ENCODE results near the gene CDH23.
"Not testable (repeated sequence)": the region's sequence is repeated elsewhere in the genome, so short reads cannot be mapped to it uniquely, and the experiment has no call there.

The CDH23 gene

DNA sequence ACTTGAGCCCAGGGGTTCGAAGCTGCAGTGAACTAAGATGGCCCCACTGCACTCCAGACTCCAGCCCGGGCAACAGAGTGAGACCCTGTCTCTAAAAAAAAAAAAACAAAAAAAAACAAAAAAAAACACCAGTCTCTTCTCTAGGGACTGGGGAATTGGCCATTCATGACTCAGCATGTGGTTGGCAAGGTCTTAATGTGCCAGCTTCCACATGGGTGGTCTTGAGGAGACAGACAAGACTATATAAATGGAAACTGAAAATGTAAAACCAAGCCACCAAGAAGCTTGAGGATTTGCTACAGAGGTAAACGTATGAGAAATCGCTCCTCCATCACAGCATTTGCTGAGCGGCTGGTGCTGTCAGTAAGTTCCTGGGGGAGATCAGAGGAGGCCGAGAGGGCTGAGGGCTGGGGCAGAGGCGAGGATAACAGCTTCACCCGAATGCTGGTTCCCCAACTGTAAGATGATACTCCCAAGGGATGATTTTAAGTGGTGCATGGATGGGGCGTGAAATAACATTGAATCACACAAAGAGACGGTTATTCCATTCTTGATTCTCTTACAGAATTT lies 194.1 kb downstream of the CDH23 start:
- no peak for DNase-seq

DNA sequence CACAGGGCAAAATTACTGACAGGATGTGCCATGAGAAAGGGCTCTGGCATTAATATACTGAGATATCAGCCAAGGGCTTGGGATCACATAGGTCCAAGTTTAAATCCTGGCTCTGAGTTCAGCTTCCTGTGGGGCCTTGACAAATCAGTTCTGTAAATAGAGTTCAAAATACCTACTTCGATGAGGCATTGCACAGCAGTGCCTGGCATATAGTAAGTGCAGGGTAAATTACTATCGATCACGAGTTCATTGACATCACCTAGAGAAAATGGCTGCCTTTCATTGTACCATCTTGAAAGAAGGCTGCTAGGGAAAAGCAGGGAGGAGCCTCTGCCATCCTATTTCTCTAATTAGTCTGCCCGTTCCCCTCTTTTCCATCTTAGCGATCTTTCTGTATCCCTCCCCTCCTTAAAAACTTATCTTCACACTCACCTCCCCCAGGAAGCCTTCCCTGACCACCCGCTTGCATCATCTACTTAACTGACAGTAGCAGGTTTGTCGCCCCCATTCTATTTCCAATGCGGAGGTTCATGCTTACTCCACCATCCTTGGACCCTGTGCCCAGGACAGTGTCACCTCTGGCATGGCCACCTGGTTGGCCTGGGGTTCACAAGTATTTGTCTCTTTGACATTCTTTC lies 198.3 kb downstream of the CDH23 start:
- DNase-seq, result no peak

DNA sequence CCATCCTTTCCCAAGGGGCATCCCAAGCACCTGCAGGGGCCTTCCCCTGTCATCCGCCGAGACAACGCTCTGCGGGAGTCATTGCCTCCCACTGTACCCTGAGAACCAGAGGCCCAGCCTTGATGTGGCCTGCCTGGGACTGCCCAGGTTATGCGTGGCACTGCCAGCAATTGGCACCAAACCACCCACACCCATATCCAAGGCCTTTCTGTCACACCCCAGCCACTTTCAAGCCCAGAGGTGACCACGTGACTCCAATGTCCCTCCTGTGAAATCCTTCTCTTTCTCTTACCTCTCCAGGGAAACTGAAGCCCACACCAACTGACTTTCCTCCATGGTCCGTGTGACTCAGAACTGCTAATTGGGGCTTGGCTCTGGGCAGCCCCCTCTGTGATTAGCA lies 198.9 kb downstream of the CDH23 start:
- DNase-seq, result no peak

DNA sequence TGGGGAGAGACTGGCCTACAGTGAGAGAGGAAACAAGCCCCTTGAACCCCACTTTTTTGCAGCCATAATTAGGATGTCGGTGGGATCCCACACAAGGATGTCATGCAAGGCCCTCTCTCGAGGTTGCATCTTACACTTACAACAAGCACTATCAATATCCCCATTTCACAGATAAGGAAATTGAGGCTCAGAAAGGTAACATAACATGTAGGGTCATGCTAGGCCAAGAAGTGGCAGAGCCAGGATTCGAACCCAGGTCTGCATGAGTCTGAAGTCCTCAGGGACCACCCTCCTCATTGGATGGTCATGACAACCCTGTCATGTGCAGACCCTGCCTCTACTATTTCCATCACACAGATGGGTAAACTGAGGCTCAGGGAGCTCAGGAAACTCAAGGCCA lies 199.4 kb downstream of the CDH23 start:
- no peak for DNase-seq

DNA sequence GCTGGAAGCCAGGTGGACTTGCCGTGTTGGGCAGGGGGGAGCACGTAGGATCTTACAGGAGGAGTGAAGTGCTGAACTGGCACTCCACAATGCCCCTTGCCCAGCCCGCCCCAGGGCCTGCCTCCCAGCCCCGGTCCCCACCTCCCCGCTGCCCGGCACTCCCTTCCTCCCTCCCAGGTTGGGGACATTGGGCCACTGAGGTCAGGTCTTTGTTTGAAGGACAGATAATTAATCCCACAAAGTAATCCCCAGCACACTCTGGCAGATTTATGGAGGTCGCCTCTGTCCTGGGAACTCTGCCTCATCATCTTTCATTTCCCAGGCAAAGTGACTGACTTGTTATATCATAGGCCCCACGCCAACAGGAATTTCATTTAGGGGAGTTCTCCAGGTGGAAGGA lies 200.0 kb downstream of the CDH23 start:
- DNase-seq, result no peak

- peak; percentile 2 to 59 for DNase-seq
These were observed 201.2 kb downstream of the CDH23 start for GRCh38 chr10:71597821-71598498.

GRCh38 chr10:71598621-71599055 lies 201.9 kb downstream of the CDH23 start:
- peak in 1 of 2 donors; percentile 20 for DNase-seq

GRCh38 chr10:71599518-71599917 lies 202.8 kb downstream of the CDH23 start:
- DNase-seq, result no peak

- DNase-seq, result not testable (repeated sequence)
These were observed 203.5 kb downstream of the CDH23 start for GRCh38 chr10:71600242-71600641.

- DNase-seq, result no peak
These were observed 204.1 kb downstream of the CDH23 start for GRCh38 chr10:71600849-71601248.

DNA sequence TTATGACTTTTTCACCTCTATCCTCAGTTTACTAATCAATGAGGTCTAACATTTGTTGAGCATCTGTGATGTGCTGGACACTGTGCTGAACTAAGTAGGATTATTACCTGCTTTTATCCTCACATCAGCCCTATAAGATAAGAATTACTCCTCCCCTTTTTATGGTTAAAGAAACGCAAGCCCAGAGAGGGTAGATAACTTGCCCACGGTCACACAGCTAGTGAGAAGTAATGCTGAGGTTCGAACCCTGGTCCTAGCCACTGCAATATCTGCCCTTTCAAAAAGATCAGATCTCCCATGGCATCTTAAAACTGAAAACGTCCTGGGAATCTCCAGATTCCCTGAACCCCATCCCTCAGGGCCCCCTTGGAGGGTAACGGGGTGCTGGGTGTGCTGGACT lies 204.6 kb downstream of the CDH23 start:
- DNase-seq, result no peak

GRCh38 chr10:71603150-71603549 lies 206.4 kb downstream of the CDH23 start:
- no peak for DNase-seq

DNA sequence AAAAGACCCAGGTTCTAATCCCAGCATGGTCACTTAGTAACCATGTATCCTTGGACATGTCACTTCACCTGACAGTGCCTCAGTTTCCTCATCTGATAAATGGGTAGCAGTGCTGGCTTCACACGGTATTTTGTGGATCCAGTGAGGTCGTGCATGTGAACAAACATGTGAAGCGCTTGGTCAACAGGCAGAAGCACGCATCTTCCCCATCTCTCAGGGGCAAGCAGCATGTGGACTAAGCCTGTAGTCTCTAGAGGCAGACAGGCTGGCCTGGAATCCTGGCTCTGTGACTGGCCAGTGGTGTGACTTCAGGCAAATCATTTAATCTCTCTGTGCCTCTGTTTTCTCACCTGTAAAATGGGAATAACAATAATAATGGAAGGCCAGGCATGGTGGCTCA lies 207.0 kb downstream of the CDH23 start:
- DNase-seq, result no peak

GRCh38 chr10:71604324-71605018 lies 207.8 kb downstream of the CDH23 start:
- no peak for DNase-seq

- DNase-seq, result no peak
These were observed 208.7 kb downstream of the CDH23 start for GRCh38 chr10:71605263-71605962.

- DNase-seq, result no peak
These were observed 209.7 kb downstream of the CDH23 start for GRCh38 chr10:71606257-71607081.

- DNase-seq, result no peak
These were observed 210.3 kb downstream of the CDH23 start for GRCh38 chr10:71607082-71607443.

- peak; percentile 49 to 61 for DNase-seq
These were observed 212.4 kb downstream of the CDH23 start for GRCh38 chr10:71608819-71609768.

DNA sequence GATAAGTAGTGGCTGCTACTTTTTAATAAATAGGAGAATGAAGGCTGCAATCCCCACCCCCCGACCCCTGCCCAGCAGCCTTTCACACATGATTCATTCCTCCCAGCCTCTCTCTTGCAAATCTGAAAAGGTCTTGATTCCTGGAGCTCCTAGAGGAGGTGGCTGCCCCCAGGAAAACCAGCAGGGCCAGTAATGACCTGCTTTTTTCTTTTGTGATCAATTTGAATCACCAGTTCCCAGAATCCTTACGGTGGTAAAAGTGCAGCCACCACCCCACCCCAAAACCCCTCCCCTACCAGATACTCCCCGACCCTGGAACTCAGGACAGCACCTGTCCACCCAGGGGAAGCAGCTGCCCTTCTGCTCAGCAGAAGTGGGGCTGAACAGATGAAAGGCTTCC lies 213.9 kb downstream of the CDH23 start:
- no peak for DNase-seq

DNA sequence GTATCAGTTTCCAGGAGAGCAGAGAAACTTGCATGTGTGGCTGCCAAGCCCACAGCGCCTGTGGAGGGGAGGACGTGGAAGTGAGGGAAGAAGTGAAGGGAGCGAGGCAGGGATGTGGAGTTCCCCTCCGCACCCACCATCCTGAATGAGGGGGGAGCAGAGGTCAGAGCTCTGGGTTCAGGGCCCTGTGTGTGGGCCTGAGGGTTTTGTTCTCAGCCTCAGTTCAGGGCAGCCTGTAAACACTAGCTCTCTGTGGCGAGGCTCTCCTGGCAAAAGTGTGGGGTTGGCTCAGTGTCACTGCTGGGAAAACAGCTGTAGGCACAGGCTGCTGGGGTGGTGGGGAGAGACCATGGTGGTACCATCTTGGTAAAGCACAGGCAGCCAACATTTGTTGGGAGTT lies 214.4 kb downstream of the CDH23 start:
- no peak for DNase-seq

Measured in CD4-positive, alpha-beta T cell treated with Interleukin-1 beta for 1 hour (primary cell).